Measurements from ENCODE around the gene PARVA.

DNA sequence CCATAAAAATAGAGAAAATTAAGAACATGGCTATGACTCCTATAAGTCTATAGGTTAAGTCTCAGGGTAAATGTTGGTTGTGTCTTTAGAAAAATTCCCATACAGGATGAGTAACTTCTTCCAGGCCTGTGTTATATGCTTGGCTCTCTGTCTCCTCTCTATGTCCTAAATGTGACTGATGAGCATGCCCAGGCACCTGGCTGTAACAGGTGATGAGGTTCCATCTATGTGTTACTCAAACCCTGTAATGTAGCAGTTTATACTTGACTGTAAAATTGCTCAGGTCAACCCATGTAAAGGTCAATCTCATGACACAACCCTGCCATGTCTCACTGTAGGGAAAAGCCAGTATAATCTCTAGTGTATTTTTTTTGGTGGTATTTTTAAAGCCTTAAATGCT, 69.5 kb downstream of the PARVA start:
- no peak for TF ChIP-seq POLR2AphosphoS5 (IDR thresholded peaks at IDR 0.05; ENCODE audit: low read depth, low read length)
- TF ChIP-seq, protein P1, sequence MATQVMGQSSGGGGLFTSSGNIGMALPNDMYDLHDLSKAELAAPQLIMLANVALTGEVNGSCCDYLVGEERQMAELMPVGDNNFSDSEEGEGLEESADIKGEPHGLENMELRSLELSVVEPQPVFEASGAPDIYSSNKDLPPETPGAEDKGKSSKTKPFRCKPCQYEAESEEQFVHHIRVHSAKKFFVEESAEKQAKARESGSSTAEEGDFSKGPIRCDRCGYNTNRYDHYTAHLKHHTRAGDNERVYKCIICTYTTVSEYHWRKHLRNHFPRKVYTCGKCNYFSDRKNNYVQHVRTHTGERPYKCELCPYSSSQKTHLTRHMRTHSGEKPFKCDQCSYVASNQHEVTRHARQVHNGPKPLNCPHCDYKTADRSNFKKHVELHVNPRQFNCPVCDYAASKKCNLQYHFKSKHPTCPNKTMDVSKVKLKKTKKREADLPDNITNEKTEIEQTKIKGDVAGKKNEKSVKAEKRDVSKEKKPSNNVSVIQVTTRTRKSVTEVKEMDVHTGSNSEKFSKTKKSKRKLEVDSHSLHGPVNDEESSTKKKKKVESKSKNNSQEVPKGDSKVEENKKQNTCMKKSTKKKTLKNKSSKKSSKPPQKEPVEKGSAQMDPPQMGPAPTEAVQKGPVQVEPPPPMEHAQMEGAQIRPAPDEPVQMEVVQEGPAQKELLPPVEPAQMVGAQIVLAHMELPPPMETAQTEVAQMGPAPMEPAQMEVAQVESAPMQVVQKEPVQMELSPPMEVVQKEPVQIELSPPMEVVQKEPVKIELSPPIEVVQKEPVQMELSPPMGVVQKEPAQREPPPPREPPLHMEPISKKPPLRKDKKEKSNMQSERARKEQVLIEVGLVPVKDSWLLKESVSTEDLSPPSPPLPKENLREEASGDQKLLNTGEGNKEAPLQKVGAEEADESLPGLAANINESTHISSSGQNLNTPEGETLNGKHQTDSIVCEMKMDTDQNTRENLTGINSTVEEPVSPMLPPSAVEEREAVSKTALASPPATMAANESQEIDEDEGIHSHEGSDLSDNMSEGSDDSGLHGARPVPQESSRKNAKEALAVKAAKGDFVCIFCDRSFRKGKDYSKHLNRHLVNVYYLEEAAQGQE (IDR thresholded peaks at IDR 0.05; ENCODE audit: insufficient read depth in 1 of 2, low read depth in 2 of 2, low read length in 2 of 2): no peak
- no peak for TF ChIP-seq SIN3A (IDR thresholded peaks at IDR 0.05; ENCODE audit: borderline replicate concordance, insufficient read depth, low read length)
- TF ChIP-seq TAF1 (IDR thresholded peaks at IDR 0.05; ENCODE audit: borderline replicate concordance, insufficient read depth, low read length): no peak
- TF ChIP-seq FOXP2 (optimal IDR thresholded peaks at IDR 0.05; ENCODE audit: borderline replicate concordance, extremely low read depth, extremely low read length, insufficient read depth): no peak
